Dermis blood vessel endothelial cell (primary cell): ENCODE data around the gene PEX26. TPM values are rescaled to one million over a fixed set of nuclear protein-coding genes. Genes with fewer than 3 reads are reported as not detected.
"Not testable (repeated sequence)": the region's sequence is repeated elsewhere in the genome, so short reads cannot be mapped to it uniquely, and the experiment has no call there.

ENCODE experiments used
- DNase-seq: peaks from one replicate; pipeline ENCODE4 v3.0.0; 2010
- total RNA-seq: library from RNA; depleted of rRNA; stranded (reverse); fragments of >200 nt; gene quantifications from 2 replicates; pipeline ENCODE4 v1.2.3, GENCODE V29; 2014

The PEX26 gene
- total RNA-seq, 1 donor from 2014 or later, result 24.8 TPM

GRCh38 chr22:18071968-18072310, 5.9 kb upstream of the PEX26 start:
- DNase-seq, result no peak

DNA sequence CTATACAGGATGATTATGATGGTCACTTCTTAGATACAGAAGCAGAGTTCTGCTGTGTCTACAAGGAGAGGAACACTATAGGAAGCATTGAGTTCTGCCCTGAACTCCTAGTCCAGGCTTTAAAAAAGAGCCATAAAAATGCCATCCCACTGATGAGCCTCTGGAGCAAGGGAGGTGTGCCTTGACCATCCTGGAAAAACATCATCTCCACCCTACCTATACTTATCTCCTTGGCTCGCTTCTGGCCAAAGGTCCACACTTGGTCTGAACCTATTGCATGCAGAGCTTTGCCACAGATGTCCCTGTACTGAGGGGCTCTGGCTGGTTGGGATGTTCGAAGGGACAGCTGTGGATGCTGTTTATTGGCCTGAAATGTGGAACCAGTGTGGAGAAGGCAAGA, 4.3 kb upstream of the PEX26 start:
- DNase-seq, result no peak

- not testable (repeated sequence) for DNase-seq
Observed at GRCh38 chr22:18073927-18074326, 3.9 kb upstream of the PEX26 start.

DNA sequence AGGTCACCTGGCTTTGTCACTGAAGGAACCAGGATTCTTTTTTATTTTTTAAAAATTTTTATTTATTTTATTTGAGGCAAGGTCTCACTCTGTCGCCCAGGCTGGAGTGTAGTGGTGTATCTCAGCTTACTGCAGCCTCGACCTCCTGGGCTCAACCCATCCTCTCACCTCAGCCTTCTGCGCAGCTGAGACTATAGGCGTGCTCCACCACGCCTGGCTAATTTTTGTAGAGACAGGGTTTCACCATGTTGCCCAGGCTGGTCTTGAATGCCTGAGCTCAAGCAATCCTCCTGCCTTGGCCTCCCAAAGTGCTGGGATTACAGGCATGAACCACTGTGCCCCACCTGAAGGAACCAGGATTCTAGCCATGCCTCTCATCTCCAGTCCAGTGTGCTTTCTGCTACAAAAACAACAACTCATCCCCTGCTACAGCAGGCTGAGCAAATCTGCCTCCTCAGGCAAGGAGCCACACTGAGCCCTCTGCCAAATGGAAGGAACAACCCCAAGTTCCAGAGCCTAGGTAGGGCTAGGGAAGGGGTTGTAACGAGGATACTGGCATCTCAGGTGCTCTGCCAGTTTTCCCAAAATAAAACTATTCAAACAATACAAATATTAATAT, 2.6 kb upstream of the PEX26 start:
- no peak for DNase-seq

GRCh38 chr22:18075720-18076497, 1.9 kb upstream of the PEX26 start:
- DNase-seq, result peak; percentile 93

- DNase-seq, result no peak
Observed at GRCh38 chr22:18077087-18077638, 627 bp upstream of the PEX26 start.

DNA sequence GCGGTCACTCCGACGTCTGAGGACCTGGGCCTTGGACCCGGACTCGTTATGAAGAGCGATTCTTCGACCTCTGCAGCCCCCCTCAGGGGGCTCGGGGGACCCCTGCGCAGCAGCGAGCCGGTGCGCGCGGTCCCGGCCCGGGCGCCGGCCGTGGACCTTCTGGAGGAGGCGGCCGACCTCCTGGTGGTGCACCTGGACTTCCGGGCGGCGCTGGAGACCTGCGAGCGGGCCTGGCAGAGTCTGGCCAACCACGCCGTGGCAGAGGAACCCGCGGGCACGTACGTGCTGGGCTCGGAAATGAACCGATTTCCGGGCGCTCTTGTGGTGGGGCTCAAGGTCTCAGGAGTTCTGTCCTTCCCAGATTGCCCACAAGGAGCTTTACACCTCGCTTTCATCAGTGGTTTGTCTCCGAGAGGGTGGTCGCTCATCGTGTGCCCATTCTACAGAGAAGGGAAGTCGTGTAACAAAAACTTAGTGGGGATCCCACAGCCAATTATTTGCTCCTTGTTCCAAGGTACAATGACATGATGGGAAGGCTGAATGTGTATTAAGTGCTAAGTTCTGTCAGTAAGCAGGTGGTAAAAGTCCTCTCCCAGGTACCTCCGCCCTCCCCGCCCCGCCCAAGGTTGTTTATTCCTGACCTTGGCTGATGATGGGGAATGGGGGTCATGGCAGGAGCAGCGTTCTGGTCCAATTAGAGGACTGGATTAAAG, 695 bp downstream of the PEX26 start:
- peak; percentile 65 for DNase-seq

GRCh38 chr22:18079706-18080233, 2.0 kb downstream of the PEX26 start:
- DNase-seq, result no peak

DNA sequence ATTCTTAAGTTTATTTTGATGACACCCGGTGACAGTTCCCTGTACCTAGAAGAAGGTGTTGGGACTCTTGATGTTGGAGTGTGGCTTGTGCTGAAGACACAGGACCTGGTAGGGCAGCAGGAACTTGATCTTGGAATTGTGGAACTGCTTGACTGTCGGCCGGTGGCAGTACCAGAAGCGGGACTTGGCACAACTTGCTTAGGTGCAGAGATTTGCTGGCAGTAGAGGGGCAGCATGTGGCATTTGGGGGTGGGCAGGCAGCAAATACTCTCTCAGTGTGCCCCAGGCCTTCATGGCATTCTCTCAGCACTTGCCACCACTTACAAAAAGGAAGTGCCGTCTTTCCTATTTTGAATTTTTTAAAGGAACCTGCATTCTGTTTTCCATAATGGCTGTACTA, 3.6 kb downstream of the PEX26 start:
- no peak for DNase-seq

DNA sequence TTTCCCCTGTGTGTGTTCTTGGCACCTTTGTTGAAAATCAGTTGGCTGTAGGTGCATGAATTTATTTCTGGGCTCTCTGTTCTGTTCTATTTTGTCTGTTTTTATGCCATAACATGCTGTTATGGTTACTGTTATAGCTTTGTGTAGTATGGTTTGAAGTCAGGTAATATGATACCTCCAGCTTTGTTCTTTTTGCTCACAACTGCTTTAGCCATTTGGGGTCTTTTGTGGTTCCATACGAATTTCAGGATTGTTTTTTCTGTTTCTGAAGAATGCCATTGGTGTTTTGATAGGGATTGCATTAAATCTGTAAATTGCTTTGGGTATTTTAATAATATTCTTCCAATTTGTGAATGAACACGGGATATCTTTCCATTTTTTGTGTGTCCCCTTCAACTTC, 4.7 kb downstream of the PEX26 start:
- no peak for DNase-seq

- DNase-seq, result no peak
Observed at GRCh38 chr22:18083406-18083805, 5.6 kb downstream of the PEX26 start.

DNA sequence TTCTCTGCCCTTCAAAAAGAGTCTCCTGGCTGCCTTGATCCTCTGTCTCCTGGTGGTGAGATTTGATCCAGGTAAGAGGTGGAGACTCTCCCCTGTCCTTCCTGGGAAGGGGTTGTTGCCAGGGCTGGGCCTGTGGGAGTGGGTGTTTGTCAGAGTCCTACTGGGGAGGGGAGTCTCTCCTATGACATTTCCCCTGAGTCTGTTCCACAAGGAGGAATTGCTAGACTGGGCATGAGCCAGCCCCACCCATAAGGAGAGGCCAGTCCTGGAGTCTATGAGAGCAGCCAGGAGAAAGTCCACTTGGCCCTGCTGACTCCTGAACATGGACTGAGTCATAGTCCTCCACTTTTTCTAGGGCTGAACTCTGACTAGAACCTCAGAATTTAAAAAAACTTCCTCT, 7.4 kb downstream of the PEX26 start:
- no peak for DNase-seq

DNA sequence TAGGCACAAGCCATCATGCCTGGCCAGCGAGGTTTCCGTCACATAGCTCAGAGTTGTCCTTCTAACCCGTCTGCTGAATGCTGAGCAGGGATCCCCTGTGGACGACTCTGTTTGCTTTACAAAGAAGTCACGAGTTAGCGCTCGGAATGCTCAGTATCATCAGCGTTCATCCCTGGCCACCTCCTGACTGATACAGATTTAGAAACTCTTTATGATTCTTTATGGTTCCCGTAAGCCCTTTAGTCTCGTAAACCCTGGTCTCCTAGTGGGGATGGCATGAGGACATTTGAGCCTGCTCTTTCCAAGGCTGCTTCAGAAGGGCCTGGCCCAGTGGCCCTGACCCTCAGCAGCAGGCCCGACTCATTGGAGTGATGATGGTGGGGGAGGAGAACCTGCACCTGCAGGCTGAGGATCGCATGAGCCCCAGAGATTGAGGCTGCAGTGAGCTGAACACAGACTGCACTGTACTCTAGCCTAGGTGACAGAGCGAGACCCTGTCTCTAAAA, 9.6 kb downstream of the PEX26 start:
- no peak for DNase-seq

DNA sequence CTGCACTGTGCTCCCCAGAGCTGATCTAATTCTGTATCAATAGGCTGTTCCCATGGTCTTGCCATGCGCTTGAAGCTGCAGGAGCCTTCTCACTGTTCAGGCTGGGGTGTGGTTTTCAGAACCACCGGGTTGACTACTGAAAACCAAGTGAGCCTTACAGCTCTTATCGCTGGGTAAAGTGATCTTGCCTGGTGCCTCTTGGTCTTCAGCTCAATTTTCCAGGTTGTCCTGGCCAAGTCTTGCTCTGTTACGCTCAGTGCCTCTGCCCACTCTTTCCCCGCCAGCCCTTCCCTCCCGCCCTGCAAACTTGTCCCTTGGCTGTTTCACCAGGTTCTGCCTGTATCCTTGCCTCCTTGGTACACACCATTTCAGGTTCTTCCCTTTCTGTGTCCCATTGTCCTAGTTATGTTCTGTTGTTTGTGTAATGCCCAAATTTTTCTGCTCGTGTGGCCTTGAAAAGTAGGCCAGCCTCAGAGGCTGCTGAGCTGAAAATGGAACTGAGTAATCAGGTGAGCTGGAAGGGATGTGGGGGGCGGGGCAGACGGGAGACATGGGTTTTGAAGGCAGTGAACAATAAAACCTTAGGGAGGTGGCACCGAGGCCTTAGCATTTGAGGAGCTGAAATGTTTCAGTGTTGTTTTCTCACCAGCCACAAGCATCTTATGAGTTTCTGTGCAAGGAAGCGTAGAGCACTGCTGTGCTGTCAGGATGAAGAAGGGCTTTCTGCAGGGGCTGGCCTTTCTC, 11.2 kb downstream of the PEX26 start:
- no peak for DNase-seq

GRCh38 chr22:18090286-18090685, 12.5 kb downstream of the PEX26 start:
- DNase-seq, result no peak

GRCh38 chr22:18091478-18091877, 13.7 kb downstream of the PEX26 start:
- no peak for DNase-seq

DNA sequence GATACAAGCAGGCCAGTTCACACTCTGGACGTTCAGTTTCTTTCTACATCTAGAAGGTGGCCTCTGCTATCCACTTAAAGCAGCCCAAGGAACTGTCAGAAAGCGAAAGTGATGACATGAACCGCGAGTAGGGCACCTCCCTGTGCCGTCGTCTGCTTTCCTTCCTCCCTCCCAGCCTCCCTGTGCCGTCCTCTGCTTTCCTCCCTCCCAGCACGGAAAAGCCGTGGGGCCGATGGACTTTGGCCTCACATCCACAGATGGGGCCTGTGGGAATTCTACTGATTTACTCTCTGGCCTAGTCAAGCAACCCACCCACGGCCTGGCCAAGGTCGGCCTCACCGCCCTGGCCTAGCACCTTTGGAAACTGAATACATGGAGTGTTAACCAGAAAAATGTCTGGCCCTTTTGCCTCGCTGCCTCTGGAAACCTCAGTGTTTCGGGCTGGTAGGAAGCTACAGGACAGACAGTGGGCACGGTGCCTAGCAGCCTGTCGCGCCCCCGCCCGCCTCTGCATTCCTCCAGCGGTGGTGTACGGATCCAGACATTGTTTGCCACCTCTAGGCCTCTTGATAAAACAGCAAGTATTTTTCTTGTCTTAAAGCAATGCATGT, 14.2 kb downstream of the PEX26 start:
- DNase-seq, result peak; percentile 87

GRCh38 chr22:18093661-18094060, 15.9 kb downstream of the PEX26 start:
- DNase-seq, result no peak

DNA sequence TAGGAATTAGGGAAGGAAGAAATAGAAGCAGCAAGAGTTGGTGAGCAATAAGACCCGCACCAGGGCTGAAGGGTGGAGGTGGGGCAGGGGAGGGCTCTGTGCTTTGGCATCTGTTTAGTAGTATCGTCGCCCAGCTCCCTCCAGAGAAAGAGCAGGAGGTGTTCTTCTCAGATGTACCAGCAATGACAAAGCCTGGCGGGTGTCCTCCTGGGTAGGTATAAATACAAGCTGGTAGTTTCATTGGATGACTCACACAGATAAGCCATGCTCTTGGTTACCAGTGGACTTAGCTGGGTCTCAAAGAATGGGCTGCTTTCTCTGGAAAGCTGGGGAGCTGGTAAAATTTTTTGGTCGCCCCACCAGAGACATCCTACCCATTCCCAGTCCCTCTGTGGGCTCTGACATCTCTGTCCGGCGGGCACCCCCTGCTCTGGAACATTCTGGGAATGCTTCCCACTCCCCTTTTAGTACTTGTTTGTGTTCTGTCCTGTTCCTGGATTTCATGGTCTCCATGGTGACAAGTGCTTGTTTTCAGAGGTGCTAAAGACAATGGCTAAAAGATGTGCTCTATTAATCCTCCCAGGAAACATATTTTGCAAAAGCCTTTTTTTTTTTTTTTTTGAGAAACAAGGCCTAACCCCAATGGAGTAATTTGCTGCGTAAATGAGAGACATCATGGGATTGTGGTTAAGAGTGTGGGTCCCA, 17.5 kb downstream of the PEX26 start:
- DNase-seq, result peak; percentile 56

DNA sequence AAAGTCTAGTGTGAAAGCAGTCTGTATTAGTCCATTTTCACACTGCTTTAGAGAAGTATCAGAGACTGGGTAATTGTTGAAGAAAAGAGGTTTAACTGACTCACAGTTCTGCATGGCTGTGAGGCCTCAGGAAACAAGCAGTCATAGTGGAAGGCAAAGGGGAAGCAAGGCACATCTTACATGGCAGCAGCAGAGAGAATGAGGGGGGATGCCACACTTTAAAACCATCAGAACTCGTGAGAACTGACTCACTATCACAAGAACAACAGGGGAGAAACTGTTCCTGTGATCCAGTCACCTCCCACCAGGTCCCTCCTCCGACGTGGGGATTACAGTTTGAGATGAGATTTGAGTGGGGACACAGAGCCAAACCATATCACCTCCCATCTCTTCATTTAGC, 19.0 kb downstream of the PEX26 start:
- DNase-seq, result peak; percentile 36

DNA sequence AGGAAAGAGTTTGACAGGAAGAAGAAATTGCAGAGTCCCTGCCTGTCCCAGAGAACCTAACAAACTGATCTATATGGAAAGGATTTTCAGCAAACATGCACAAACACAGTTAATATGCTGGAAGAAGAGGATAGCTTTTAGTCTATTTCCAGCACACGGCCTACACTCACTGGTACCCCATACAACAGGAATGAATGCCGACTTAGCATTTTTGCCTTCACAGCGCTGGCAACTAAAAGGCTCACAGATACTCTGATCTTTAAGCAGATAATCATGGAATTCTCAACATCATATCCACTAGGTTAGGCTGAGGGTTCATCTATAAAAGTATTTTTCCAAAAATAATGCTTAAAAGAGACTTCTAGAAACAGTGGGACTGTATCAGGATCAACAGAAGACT, 23.0 kb downstream of the PEX26 start:
- no peak for DNase-seq
